Neutrophil (primary cell): ENCODE measurements around the gene PLCL1.

Experiments used
- H3K27ac ChIP-seq: fragments of 200-600 bp; sonication (generic); 2 replicates; pipeline ENCODE4 v1.5.1; 2016; ENCODE audit warnings: mild to moderate bottlenecking, moderate library complexity
- H3K27me3 ChIP-seq: fragments of 200-600 bp; sonication (generic); 2 replicates; pipeline ENCODE4 v1.6.0; 2016; ENCODE audit warnings: mild to moderate bottlenecking
- H3K36me3 ChIP-seq: fragments of 200-600 bp; sonication (generic); 2 replicates; pipeline ENCODE4 v1.5.1; 2017
- H3K4me1 ChIP-seq, 2 experiments: fragments of 200-600 bp in 1 of 2; sonication (generic) in 1 of 2; 1 replicate in 1 of 2; 2 replicates in 1 of 2; pipeline versions ENCODE4 v1.5.1 to v1.6.1; 2013 to 2016; ENCODE audit warnings: low read depth in 1 of 2, low read length in 1 of 2, mild to moderate bottlenecking in 1 of 2, moderate library complexity in 1 of 2; ENCODE audit not compliant: control insufficient read depth in 1 of 2, insufficient read depth in 1 of 2
- H3K4me3 ChIP-seq, 2 experiments: fragments of 200-600 bp in 1 of 2; sonication (generic) in 1 of 2; 1 replicate in 1 of 2; 2 replicates in 1 of 2; pipeline ENCODE4 v1.5.1; 2013 to 2016; ENCODE audit warnings: low read depth in 1 of 2, low read length in 1 of 2, mild to moderate bottlenecking in 1 of 2, moderate library complexity in 1 of 2
- H3K9me3 ChIP-seq: fragments of 200-600 bp; sonication (generic); 2 replicates; pipeline ENCODE4 v1.5.1; 2016
- TF ChIP-seq, protein P1 (sequence below): fragments of 200-600 bp; sonication (generic); IDR thresholded peaks from 2 replicates; pipeline ENCODE4 v1.5.1; 2016; ENCODE audit warnings: antibody characterized with exemption

Gene PLCL1

DNA sequence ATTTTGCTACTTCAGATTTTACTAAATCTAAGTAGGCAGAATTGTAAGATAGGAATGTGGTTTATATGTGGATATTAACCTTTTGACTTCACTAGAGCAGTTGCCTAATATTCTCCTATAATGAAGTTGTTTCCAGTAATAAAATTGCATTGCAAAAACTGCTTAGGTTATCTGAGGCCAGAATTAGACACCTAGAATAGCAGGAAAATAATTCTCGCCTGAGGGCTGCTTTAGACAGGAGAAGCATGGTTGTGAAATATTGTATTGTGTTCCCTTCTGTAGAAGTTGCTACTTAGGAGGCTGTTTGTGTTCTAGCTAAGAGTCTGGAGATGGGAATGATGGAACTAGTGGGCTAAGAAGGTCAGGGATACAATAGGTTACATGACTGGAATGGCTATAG, 146.3 kb downstream of the PLCL1 start:
- peaks cover 23% of the 10 kb centered on the region for H3K27me3 ChIP-seq
- H3K4me3 ChIP-seq = no peak overlapping the region
- no peak overlapping the region for H3K27ac ChIP-seq
- H3K4me1 ChIP-seq = no peaks in the 10 kb centered on the region
- no peaks in the 10 kb centered on the region for H3K36me3 ChIP-seq
- TF ChIP-seq, protein P1, sequence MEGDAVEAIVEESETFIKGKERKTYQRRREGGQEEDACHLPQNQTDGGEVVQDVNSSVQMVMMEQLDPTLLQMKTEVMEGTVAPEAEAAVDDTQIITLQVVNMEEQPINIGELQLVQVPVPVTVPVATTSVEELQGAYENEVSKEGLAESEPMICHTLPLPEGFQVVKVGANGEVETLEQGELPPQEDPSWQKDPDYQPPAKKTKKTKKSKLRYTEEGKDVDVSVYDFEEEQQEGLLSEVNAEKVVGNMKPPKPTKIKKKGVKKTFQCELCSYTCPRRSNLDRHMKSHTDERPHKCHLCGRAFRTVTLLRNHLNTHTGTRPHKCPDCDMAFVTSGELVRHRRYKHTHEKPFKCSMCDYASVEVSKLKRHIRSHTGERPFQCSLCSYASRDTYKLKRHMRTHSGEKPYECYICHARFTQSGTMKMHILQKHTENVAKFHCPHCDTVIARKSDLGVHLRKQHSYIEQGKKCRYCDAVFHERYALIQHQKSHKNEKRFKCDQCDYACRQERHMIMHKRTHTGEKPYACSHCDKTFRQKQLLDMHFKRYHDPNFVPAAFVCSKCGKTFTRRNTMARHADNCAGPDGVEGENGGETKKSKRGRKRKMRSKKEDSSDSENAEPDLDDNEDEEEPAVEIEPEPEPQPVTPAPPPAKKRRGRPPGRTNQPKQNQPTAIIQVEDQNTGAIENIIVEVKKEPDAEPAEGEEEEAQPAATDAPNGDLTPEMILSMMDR = no peak
- no peaks in the 10 kb centered on the region for H3K9me3 ChIP-seq

DNA sequence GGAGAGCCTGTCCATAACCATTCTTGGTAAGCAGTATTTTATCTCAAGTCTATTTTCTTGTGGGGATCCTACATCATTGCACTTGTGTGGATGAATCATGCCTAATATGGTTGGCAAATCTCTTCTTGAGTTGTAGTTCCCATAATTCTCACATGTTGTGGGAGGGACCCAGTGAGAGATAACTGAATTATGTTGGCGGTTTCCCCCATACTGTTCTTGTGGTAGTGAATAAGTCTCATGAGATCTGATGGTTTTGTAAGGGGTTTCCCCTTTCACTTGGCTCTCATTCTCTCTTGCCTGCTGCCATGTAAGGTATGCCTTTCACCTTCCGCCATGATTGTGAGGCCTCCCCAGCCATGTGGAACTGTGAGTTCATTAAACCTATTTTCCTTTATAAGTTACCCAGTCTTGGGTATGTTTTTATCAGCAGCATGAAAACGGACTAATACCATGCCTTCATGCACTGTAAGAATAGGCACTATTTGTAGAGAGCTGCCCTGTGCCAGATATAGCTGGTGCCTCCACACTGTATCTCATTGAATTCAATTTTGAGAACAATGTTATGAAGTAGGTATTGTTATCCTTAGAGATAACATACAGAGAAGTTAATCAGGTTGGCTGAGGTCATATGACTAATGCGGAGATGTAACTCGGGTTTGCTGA, 148.3 kb downstream of the PLCL1 start:
- no peak overlapping the region for H3K27ac ChIP-seq
- H3K4me1 ChIP-seq = no peaks in the 10 kb centered on the region
- H3K9me3 ChIP-seq = no peaks in the 10 kb centered on the region
- peaks cover 20% of the 10 kb centered on the region for H3K27me3 ChIP-seq
- H3K4me3 ChIP-seq = no peak overlapping the region
- TF ChIP-seq, protein P1 = no peak
- H3K36me3 ChIP-seq = no peaks in the 10 kb centered on the region

DNA sequence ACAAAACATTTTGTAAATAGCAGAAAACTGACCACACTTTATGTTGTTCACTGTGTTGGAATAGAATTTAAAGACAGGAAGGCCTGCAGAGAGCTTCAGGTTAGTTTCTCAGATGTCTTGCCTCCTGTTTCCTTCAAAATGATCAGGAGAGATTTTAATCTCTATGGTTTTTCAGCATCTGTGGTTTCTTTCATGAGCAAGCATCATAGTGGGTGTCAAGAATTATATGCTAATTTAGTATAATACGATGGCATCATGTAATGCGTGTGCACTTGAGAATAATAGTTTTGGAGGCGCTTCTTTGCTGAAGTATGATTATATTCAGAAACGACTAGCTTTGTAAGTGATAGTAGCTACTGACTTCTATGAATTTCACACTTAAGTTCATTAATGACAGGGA, 149.9 kb downstream of the PLCL1 start:
- peaks cover 8% of the 10 kb centered on the region for H3K27me3 ChIP-seq
- H3K9me3 ChIP-seq = no peaks in the 10 kb centered on the region
- no peaks in the 10 kb centered on the region for H3K4me1 ChIP-seq
- TF ChIP-seq, protein P1 = no peak
- H3K4me3 ChIP-seq = no peak overlapping the region
- H3K27ac ChIP-seq = no peak overlapping the region
- no peaks in the 10 kb centered on the region for H3K36me3 ChIP-seq

DNA sequence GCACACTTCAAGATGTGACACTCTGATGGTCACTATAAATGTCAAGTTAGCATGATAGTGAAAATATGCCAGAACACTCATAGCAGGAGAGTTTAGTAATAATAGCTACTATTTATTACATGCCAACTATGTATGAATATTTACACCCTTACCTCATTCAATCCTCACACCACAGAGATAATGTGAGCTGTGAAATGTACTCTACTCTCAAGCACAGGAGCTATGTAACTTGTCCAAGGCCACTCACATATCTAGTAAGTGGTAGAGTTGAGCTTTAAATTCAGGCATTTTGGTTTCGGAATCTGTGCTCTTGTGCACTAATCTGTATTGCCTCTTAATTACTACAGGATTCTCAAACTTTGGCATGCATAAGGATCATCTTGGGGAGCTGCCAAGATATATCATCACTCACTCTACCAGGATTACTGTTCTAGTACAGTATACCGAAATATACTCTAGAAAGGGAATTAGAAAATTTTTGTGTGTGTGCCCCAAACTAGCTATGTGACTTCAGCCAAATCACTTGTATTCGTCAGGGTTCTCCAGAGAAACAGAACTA, 154.3 kb downstream of the PLCL1 start:
- TF ChIP-seq, protein P1 = no peak
- H3K4me1 ChIP-seq = no peaks in the 10 kb centered on the region
- H3K27ac ChIP-seq = no peak overlapping the region
- no peaks in the 10 kb centered on the region for H3K27me3 ChIP-seq
- no peaks in the 10 kb centered on the region for H3K9me3 ChIP-seq
- H3K4me3 ChIP-seq = no peak overlapping the region
- H3K36me3 ChIP-seq = no peaks in the 10 kb centered on the region

DNA sequence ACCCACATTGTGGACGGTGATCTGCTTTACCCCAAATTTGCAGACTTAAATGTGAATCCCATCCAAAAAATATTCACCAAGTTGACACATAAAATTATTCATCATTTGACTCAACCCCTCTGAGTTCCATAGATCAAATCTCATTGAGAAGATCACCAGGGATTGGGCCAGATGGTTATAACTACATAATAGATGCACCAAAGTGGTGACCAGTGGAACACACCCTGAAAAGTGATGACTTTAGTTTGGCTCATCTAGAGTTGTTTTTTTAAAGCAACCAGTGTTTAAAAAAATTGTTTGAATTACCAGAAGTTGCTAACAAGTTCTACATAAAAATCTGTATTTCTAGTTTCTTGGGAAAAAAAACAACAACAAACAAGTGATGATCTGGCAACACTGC, 155.0 kb downstream of the PLCL1 start:
- no peak overlapping the region for H3K4me3 ChIP-seq
- H3K27ac ChIP-seq = no peak overlapping the region
- no peaks in the 10 kb centered on the region for H3K4me1 ChIP-seq
- TF ChIP-seq, protein P1 = no peak
- H3K36me3 ChIP-seq = no peaks in the 10 kb centered on the region
- no peaks in the 10 kb centered on the region for H3K9me3 ChIP-seq
- H3K27me3 ChIP-seq = no peaks in the 10 kb centered on the region
